ENCODE measurements around the gene EYA2.
A peak's percentile ranks its signal among the peaks of the same experiment; 100 is the strongest.
"Not testable (repeated sequence)": the region's sequence is repeated elsewhere in the genome, so short reads cannot be mapped to it uniquely, and the experiment has no call there.

EYA2 gene

DNA sequence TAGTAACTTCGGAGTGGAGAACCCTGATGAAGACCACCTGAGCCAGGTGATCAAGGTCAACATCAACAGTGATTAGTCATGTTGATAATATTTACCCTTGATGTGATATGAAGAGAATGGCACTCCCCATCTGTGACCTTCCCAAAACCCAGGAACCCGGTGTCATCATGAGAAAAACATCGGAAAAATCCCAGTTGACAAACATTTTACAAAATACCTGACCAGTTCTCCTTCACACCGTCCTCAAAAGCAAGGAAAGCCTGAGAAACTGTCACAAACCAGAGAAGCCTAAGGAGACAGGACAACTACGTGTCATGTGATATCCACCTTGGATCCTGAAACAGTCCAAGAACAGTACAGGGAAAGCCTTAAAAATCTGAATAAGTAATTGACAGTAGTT, 264.5 kb downstream of the EYA2 start:
- DNase-seq: no peak

DNA sequence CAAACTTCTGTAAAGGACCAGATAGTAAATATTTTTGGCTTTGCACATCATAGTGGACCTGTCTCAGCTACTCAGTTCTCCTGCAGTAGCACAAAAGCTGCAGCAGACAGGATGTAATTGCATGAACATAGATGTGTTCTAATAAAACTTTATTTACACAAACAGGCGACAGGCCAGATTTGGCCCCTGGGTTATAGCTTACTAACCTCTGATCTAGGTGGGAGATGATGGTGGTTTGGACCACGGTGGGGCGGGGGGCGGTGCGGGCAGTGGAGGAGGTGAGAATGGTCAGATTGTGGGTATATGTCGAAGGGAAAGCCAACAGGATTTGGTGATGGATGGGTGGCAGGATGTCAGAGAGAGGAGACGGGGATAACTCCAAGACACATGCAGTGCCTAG, 265.6 kb downstream of the EYA2 start:
- DNase-seq: no peak

- no peak for DNase-seq
Observed at GRCh38 chr20:47160992-47161391, 266.3 kb downstream of the EYA2 start.

DNA sequence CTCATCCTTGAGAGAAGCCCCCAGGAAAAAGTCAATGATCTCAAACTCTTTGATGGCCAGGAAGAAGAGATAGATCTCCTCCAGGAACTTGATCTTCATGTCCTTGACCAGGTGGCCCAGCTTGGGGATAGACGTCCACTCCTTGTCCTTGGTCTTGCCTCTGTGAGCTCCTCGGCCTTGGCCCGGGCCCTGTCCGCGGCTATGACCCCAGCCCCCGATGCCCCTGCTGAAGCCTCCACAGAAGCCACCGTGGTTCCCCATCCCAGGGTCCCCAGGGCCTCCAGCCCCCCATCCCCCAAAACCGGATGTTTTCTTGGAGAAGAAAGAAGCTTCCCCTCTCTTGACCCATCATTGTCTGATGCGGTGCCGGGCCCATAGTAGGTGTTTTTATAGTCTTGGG, 266.8 kb downstream of the EYA2 start:
- DNase-seq: no peak

GRCh38 chr20:47164140-47164539, 269.5 kb downstream of the EYA2 start:
- DNase-seq: no peak

GRCh38 chr20:47165376-47165865, 270.8 kb downstream of the EYA2 start:
- no peak for DNase-seq

DNA sequence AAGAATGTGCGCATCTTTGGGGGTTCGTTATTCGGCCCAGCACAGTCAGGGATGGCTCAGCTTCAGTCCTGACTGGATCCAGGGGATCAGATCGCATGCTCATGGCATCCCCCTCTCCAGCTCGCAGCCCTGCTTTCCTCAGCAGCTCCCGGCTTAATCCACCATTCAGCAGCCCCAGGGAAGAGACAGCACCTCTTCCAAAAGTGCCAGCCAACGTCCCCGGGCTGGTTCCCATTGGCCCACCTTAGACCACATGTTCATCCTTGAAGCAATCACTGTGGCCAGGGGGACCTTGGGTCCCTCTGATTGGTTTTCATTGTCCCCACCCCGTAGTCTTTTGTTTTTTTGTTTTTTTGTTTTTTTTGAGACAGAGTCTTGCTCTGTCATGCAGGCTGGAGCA, 273.2 kb downstream of the EYA2 start:
- DNase-seq: no peak

DNA sequence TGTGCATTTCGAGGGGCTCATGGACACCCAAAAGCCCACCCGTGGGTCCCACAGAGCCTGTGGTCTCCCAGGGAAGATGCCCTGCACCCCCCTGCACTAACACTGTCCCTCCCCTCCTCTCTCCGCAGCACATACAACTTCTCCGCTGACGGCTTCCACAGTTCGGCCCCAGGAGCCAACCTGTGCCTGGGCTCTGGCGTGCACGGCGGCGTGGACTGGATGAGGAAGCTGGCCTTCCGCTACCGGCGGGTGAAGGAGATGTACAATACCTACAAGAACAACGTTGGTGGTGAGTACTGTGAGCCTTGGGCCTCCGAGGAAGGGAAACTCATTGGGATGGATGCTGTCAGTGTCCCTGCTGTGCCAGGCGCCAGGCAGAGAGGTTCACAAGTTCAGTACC, 277.9 kb downstream of the EYA2 start:
- DNase-seq: no peak

DNA sequence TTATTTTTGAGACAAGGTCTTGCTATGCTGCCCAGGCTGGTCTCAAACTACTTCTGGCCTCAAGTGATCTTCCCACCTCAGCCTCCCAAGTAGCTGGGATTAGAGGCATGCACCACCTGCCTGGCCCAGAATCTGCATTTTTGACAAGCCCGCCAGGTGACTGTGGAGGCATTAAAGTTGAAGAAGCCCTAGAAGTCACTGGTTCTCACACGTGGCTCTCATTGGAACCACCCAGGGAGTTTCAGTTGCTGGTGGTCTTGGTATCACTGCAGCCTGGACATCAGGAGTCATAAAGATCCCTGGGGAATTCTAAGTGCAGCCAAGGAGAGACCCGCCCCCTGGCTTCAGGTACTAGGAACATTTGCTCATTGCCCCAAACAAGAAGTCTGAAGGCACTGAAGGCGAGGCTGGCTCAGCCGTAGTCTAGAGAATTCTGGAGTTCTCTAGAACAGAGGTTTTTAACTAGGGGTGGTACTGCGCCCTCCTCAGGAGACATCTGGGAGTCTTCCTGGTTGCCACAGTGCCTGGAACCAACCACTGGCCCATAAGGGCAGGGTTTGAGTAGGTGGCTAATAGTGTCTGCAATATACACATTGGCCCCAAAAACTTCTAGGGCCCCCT, 279.1 kb downstream of the EYA2 start:
- DNase-seq: no peak

DNA sequence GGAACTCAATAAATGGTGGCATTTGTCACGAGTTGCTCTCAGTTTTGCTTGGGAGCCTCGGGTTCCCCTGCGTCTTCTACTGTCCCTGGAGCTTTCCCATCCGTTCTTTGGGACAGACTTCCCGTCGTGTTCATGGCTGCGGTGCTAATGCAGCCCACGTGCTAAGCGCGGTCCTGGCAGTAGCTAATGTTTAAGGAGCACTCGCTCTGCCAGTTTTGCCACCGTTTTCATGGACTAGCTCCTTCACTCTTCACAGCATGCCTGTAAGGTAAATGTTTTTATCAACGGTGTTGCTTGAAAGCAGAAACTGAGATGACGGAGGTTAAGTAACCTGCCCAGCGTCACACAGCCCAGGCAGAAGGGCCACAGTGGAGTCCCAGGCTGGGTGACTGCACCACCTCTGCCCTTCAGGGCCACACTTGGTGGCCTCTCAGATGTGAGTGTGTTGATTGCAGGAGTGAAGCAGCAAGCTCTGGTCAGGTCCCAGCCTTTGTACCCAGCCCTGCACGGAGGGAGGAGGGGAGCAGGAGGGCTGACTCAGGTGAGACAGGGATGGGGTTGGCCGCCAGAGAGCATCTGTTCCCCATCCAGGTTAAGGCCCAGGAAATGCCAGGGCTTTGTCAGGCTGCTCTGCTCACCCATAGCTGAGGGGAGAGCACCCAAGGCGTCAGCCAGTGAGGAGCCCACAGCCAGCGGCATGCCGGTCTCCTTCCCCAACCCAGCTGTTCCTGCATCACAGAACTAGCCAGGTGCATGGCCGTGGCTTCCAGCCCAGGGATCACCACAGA, 280.0 kb downstream of the EYA2 start:
- DNase-seq: no peak

GRCh38 chr20:47175493-47175892, 280.9 kb downstream of the EYA2 start:
- no peak for DNase-seq

DNA sequence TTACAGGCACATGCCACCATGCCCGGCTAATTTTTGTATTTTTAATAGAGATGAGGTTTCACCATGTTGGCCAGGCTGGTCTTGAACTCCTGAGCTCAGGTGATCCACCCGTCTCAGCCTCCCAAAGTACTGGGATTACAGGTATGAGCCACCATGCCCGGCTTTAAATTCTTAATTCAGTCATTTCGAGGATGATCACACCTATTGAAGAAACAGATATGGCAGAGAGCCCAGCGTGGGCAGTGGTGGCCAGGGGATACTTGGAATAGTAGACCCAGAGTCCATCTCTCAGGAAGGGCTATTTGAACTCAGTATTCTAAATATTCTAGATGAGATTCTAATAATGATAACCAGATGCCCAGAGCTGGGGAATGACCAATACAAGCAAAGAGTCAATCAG, 281.6 kb downstream of the EYA2 start:
- not testable (repeated sequence) for DNase-seq

DNA sequence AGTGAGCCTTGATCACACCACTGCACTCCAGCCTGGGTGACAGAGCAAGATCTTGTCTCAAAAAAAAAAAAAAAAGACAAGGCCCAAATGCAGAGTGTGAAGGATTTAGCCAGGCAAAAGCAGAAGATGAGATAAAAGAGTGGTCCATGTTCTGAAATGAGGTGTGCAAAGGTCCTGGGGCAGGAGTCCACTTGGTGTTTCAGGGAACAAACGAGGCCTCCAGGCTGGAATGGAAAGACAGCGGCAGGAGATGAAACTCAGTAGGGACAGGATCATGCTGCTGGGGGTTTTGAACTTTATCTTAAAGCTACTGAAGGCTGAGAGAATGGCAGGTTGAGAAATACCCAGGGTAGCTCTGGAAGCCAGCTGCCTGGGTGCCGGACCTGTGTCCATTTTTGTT, 283.6 kb downstream of the EYA2 start:
- DNase-seq: no peak

DNA sequence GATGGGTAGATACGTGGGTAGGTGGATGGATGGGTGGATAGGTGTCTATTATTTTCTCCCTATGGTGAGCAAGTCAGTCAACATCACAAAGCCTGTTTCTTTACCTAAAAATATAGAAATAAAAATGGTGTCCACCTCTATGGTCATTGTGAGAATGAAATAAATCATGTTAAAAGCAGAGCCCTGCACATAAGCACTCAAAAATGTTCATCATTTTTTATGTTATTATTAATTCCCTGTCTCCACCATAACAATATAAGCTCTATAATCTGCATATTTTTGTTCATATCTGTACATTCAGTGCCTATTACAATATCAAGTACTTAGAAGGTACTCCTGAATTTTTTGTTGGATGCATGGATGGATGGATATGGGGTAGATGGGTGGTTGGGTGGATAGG, 284.2 kb downstream of the EYA2 start:
- DNase-seq: no peak

GRCh38 chr20:47179267-47179666, 284.6 kb downstream of the EYA2 start:
- DNase-seq: no peak

- DNase-seq: peak; percentile 38
Observed at GRCh38 chr20:47181056-47181862, 286.6 kb downstream of the EYA2 start.

GRCh38 chr20:47183367-47183766, 288.7 kb downstream of the EYA2 start:
- DNase-seq: no peak

GRCh38 chr20:47187450-47188195, 293.0 kb downstream of the EYA2 start:
- no peak for DNase-seq

GRCh38 chr20:47188540-47188939, 293.9 kb downstream of the EYA2 start:
- DNase-seq: no peak

DNA sequence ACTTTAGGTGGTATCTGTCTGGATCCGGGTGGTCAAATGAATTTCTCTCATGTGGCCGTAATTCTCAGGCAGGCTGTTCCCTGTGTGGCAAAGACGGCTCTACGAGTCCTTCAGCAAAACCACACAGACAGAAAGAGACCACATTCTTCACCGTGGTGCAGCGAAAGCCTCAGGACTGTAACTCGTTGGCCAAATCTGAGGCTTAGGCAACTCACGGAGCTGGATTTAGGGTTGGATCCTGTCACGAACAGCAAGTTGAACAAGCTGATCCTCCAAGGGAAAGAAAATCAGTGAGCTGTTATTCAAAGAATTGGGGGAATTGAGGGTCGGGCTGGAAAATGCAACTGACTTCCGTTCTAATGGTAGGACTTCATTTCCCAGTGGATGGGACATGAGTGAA, 294.4 kb downstream of the EYA2 start:
- DNase-seq: no peak

DNA sequence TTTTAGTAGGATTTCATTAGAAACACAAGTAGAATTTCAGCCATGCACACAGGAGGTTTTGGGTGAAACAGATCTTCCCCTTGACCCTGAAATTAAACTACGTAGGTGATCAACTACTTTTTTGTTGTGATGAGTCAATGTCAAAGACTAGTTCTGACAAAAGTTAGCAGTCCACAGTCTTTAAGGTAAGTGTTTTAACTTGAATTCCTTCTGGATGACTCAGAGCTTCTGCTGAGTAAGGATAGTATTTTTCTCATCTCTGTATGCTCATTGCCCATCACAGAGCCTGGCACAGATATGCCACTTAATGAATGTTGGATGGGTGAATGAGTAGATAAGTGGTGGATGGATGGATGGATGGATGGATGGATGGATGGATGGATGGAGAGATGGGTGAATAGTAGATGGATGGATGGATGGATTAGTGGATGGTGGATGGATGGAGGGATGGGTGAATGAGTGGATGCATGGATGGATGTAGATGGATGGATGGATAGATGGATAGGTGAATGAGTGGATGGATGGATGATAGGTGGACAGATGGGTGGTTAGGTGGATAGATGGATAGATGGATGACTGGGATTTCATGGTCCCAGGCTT, 296.5 kb downstream of the EYA2 start:
- no peak for DNase-seq

GRCh38 chr20:47191956-47192355, 297.3 kb downstream of the EYA2 start:
- no peak for DNase-seq

GRCh38 chr20:47195573-47195972, 300.9 kb downstream of the EYA2 start:
- no peak for DNase-seq
